GM19467 (cell line): ENCODE data around the gene RSAD2.

Source experiments
- ATAC-seq: cut with Tn5 transposase; IDR thresholded peaks from one replicate; pipeline ENCODE4 v1.9.1; 2021; ENCODE audit warnings: mild to moderate bottlenecking, moderate library complexity; ENCODE audit not compliant: unreplicated experiment

Gene RSAD2

GRCh38 chr2:6941299-6942046, 63.9 kb downstream of the RSAD2 start:
- no peak for ATAC-seq

GRCh38 chr2:6942848-6943247, 65.3 kb downstream of the RSAD2 start:
- ATAC-seq, result no peak

- ATAC-seq, result no peak
Observed at GRCh38 chr2:6943523-6943922, 65.9 kb downstream of the RSAD2 start.

GRCh38 chr2:6943971-6944370, 66.4 kb downstream of the RSAD2 start:
- no peak for ATAC-seq

GRCh38 chr2:6944555-6944954, 67.0 kb downstream of the RSAD2 start:
- no peak for ATAC-seq

- ATAC-seq, result peak; percentile 90
Observed at GRCh38 chr2:6945087-6945813, 67.7 kb downstream of the RSAD2 start.

- no peak for ATAC-seq
Observed at GRCh38 chr2:6945821-6946220, 68.2 kb downstream of the RSAD2 start.

- ATAC-seq, result no peak
Observed at GRCh38 chr2:6946722-6947121, 69.1 kb downstream of the RSAD2 start.
